Mucosa of descending colon (tissue), 3 donors: Measurements from ENCODE around the gene TWF2. TPM values are rescaled to one million over a fixed set of nuclear protein-coding genes. Genes with fewer than 3 reads are reported as not detected.

Experiments used
- ATAC-seq: fragments of 200-7000 bp; cut with Tn5 transposase; one replicate; pipeline ENCODE4 v1.9.1; 2020; ENCODE audit warnings: mild to moderate bottlenecking, moderate library complexity
- DNase-seq, 3 donors: peaks; one replicate each; pipeline ENCODE4 v3.0.0-alpha.2; 2020
- H3K36me3 ChIP-seq: fragments of 200-600 bp; one replicate; pipeline ENCODE4 v1.8.0; 2021; ENCODE audit warnings: low read depth, mild to moderate bottlenecking
- H3K4me1 ChIP-seq: fragments of 200-600 bp; one replicate; pipeline ENCODE4 v1.8.0; 2021; ENCODE audit warnings: low read depth, mild to moderate bottlenecking
- H3K4me3 ChIP-seq: fragments of 200-600 bp; one replicate; pipeline ENCODE4 v1.8.0; 2021; ENCODE audit warnings: mild to moderate bottlenecking
- H3K9me3 ChIP-seq: fragments of 200-600 bp; one replicate; pipeline ENCODE4 v1.8.0; 2021; ENCODE audit warnings: mild to moderate bottlenecking
- CTCF ChIP-seq: fragments of 200-600 bp; IDR thresholded peaks from one replicate; pipeline ENCODE4 v1.8.0; 2022; ENCODE audit warnings: antibody characterized with exemption, mild to moderate bottlenecking
- intact Hi-C, 2 donors: fragments of 100-400 bp; cut with DNase I in 1 of 2; cut with micrococcal nuclease in 1 of 2; formaldehyde crosslinking; loops; one replicate each; pipeline versions ENCODE4 v1.11.0 to v1.11.1; 2022; cut with DNase I, micrococcal nuclease
- total RNA-seq, 3 donors: library from RNA; stranded (reverse); fragmentation: NEBNext Ultra II Directional in 2 of 3; extraction: Animal tissue kit (Norgen Biotek cat#: 25700) in 2 of 3; gene quantifications; one replicate each; pipeline versions ENCODE4 v1.2.1 to v1.2.4, GENCODE V29; 2021 to 2023
- donor health status: DM: no; HTN: no; CAD: no; lungs with moderate emphysema.
- donor health status: DM: no; HTN: no; CAD: no.
- donor health status: DM: no; HTN: yes; CAD: no.

Gene TWF2
- total RNA-seq, 3 donors from 2014 or later, result 39.1 to 41.1 (median 41.0) TPM

- TF ChIP-seq CTCF, result no peak
- no peak for DNase-seq
- Histone ChIP-seq H3K4me1 (peaks cover 15% of the 10 kb centered on the region), H3K9me3 (no peaks in the 10 kb centered on the region), H3K4me3 (no peak overlapping the region), H3K36me3 (no peaks in the 10 kb centered on the region)
- ATAC-seq, result no peak
- intact Hi-C loops, result no loop called here
Observed at GRCh38 chr3:52249683-52250082, 10.7 kb upstream of the TWF2 start.

- intact Hi-C loops, result no loop called here
- no peaks in the 10 kb centered on the region for H3K9me3 ChIP-seq
- ATAC-seq (no peak), DNase-seq (peak in 1 of 3 donors; percentile 43)
- H3K4me1 ChIP-seq, result peaks cover 12% of the 10 kb centered on the region
- H3K4me3 ChIP-seq, result no peak overlapping the region
- H3K36me3 ChIP-seq, result no peaks in the 10 kb centered on the region
- TF ChIP-seq CTCF, result no peak
Observed at GRCh38 chr3:52248816-52249547, 10.0 kb upstream of the TWF2 start.

DNA sequence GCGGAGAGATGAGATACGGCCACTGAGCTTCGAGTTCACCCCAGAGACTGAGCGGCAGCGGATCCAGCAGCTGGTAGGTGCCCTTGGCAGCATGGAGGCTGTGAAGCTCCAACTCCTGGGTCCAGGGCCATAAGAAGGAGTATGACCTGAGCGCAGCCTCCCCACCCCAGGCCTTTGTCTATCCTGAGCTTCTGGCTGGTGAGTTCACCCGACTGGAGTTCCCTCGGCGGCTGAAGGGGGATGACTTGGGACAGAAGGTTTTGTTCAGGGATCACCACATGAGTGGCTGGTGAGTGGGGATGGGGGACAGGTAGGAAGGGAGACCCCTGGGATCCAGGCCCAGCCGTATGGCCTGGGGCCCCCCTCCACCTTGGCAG, 9.2 kb upstream of the TWF2 start:
- no peaks in the 10 kb centered on the region for H3K9me3 ChIP-seq
- H3K4me3 ChIP-seq, result no peak overlapping the region
- peaks cover 5% of the 10 kb centered on the region for H3K4me1 ChIP-seq
- no peaks in the 10 kb centered on the region for H3K36me3 ChIP-seq
- intact Hi-C loops, result no loop called here
- no peak for ATAC-seq
- no peak for TF ChIP-seq CTCF
- DNase-seq, result peak in 1 of 3 donors; percentile 41

- ATAC-seq (no peak), DNase-seq (peak in 1 of 3 donors; percentile 9)
- Histone ChIP-seq H3K4me1 (peaks cover 5% of the 10 kb centered on the region), H3K9me3 (no peaks in the 10 kb centered on the region), H3K4me3 (no peak overlapping the region), H3K36me3 (no peaks in the 10 kb centered on the region)
- no peak for TF ChIP-seq CTCF
- intact Hi-C loops, result no loop called here
Observed at GRCh38 chr3:52247409-52248164, 8.6 kb upstream of the TWF2 start.

- intact Hi-C loops, result no loop called here
- no peaks in the 10 kb centered on the region for H3K9me3 ChIP-seq
- H3K4me1 ChIP-seq, result peaks cover 5% of the 10 kb centered on the region
- no peak for TF ChIP-seq CTCF
- DNase-seq (peak in 2 of 3 donors; percentile 44 to 60), ATAC-seq (peak; percentile 13)
- no peak overlapping the region for H3K4me3 ChIP-seq
- no peaks in the 10 kb centered on the region for H3K36me3 ChIP-seq
Observed at GRCh38 chr3:52246728-52247408, 7.9 kb upstream of the TWF2 start.
